Astrocyte of the spinal cord (primary cell): ENCODE measurements around the gene RNLS.

Experiments
- DNase-seq: peaks from one replicate; pipeline ENCODE4 v3.0.0; 2011; ENCODE audit warnings: low read depth, low spot score
- H3K4me3 ChIP-seq: 2 replicates; pipeline ENCODE4 v1.5.1; 2011; ENCODE audit warnings: low read depth, mild to moderate bottlenecking, low read length, moderate library complexity
- in situ Hi-C: cut with HindIII; loops from 2 replicates; pipeline ENCODE4 v1.10.0; 2017; ENCODE audit warnings: low sequenced_read_pairs
- TF ChIP-seq, protein P1 (sequence below): IDR thresholded peaks from 2 replicates; pipeline ENCODE4 v1.5.1; 2012; ENCODE audit warnings: low read depth, mild to moderate bottlenecking, low read length, inconsistent platforms

Gene RNLS

GRCh38 chr10:88377510-88377909, 205.6 kb downstream of the RNLS start:
- no peak overlapping the region for H3K4me3 ChIP-seq
- TF ChIP-seq, protein P1, sequence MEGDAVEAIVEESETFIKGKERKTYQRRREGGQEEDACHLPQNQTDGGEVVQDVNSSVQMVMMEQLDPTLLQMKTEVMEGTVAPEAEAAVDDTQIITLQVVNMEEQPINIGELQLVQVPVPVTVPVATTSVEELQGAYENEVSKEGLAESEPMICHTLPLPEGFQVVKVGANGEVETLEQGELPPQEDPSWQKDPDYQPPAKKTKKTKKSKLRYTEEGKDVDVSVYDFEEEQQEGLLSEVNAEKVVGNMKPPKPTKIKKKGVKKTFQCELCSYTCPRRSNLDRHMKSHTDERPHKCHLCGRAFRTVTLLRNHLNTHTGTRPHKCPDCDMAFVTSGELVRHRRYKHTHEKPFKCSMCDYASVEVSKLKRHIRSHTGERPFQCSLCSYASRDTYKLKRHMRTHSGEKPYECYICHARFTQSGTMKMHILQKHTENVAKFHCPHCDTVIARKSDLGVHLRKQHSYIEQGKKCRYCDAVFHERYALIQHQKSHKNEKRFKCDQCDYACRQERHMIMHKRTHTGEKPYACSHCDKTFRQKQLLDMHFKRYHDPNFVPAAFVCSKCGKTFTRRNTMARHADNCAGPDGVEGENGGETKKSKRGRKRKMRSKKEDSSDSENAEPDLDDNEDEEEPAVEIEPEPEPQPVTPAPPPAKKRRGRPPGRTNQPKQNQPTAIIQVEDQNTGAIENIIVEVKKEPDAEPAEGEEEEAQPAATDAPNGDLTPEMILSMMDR = no peak
- in situ Hi-C loops = no loop called here
- DNase-seq = no peak

- no peak overlapping the region for H3K4me3 ChIP-seq
- DNase-seq = no peak
- TF ChIP-seq, protein P1 = no peak
- in situ Hi-C loops = no loop called here
Observed at GRCh38 chr10:88374392-88375175, 208.5 kb downstream of the RNLS start.

- no peak overlapping the region for H3K4me3 ChIP-seq
- in situ Hi-C loops = no loop called here
- TF ChIP-seq, protein P1 = no peak
- no peak for DNase-seq
Observed at GRCh38 chr10:88372881-88373592, 210.1 kb downstream of the RNLS start.

GRCh38 chr10:88372051-88372715, 210.9 kb downstream of the RNLS start:
- no peak overlapping the region for H3K4me3 ChIP-seq
- no peak for DNase-seq
- in situ Hi-C loops = no loop called here
- TF ChIP-seq, protein P1 = no peak

DNA sequence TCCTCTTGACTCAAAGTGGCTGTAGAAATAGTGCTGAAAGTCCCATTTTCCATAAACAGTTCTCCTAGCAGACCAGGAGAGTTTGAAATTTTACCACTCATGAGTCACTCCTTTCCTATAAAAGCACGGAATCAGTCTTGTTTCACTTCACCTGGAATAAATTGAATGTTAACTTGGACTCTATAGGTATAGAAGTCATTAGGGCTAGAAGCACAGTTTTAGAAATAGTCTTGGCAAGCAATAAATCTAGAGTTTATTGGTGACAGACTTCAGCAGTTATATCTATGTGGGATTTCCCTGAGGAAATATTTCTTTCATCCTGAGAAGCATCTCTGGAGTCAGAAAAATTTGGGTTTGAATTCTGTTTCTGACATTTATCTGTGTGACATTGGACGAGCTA, 212.4 kb downstream of the RNLS start:
- in situ Hi-C loops = no loop called here
- TF ChIP-seq, protein P1 = no peak
- H3K4me3 ChIP-seq = no peak overlapping the region
- no peak for DNase-seq

- no peak overlapping the region for H3K4me3 ChIP-seq
- TF ChIP-seq, protein P1 = no peak
- DNase-seq = no peak
- in situ Hi-C loops = no loop called here
Observed at GRCh38 chr10:88366772-88367171, 216.3 kb downstream of the RNLS start.
